ENCODE data around the gene IGSF23. TPM values are rescaled to one million over a fixed set of nuclear protein-coding genes. Genes with fewer than 3 reads are reported as not detected.

Gene IGSF23
- total RNA-seq, 1 experiment from 2014 or later, result not detected

DNA sequence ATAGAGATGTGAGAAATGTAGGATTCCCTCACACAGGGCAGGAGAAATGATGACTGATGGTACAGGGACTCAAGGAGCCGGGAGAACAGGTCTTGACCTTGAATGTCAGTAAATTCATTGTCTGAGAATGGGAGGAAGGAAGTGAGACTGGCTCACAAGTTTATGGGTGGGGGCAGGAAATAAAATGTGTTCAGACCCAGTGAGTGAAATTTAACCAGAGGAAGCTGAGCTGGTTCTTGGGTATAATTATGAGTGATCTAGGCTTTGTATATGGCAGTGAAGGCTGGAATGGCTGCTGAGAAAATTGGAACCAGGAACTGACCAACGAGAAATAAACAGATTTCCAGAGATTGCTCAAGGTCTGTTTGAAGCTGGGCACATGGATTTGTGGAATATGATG, 6.3 kb upstream of the IGSF23 start:
- Histone ChIP-seq H3K9me3 (ENCODE audit: control insufficient read depth, low read depth, low read length) (no peaks in the 10 kb centered on the region), H2AK5ac (ENCODE audit: insufficient read length, low read length) (no peak overlapping the region), H2BK15ac (ENCODE audit: low read depth, low read length) (no peak overlapping the region), H3K4me1 (ENCODE audit: insufficient read depth, low read length) (peaks cover 4% of the 10 kb centered on the region; the same call in 1 of the 2 replicates), H2BK120ac (ENCODE audit: low read depth, low read length, poor library complexity, severe bottlenecking) (no peak overlapping the region), H3K27ac (ENCODE audit: insufficient read length, low read depth, low read length) (no peak overlapping the region), H3K4me2 (ENCODE audit: insufficient read depth, insufficient read length, low read length) (no peak overlapping the region), H3K56ac (ENCODE audit: insufficient read length, low read depth, low read length) (no peak overlapping the region), H3K79me2 (ENCODE audit: insufficient read depth, low read length) (no peaks in the 10 kb centered on the region), H3K27me3 (ENCODE audit: insufficient read depth, low read length) (no peaks in the 10 kb centered on the region), H3K18ac (ENCODE audit: insufficient read length, low read depth, low read length) (no peak overlapping the region), H4K8ac (replicated peaks; ENCODE audit: insufficient read length, low read depth, low read length) (no peak overlapping the region), H3K23me2 (ENCODE audit: insufficient read length, low read depth, low read length, poor library complexity, severe bottlenecking) (no peaks in the 10 kb centered on the region), H4K91ac (ENCODE audit: insufficient read length, low read depth, low read length) (no peak overlapping the region), H3K14ac (ENCODE audit: insufficient read depth, low read length) (no peak overlapping the region), H3K4ac (ENCODE audit: low read depth, low read length) (no peak overlapping the region), H2AFZ (ENCODE audit: low read length) (no peak overlapping the region), H3T11ph (ENCODE audit: low read length) (no peak overlapping the region), H3K79me1 (ENCODE audit: insufficient read depth, low read depth, low read length, poor library complexity, severe bottlenecking) (no peaks in the 10 kb centered on the region), H3K23ac (ENCODE audit: insufficient read length, low read depth, low read length) (no peak overlapping the region), H3K9ac (ENCODE audit: extremely low read depth, insufficient read length, low read length) (no peak overlapping the region), H4K5ac (ENCODE audit: insufficient read length, low read depth, low read length) (no peak overlapping the region), H4K20me1 (ENCODE audit: control insufficient read depth, insufficient read depth, insufficient read length) (no peaks in the 10 kb centered on the region), H2BK5ac (ENCODE audit: insufficient read length, low read length) (no peak overlapping the region), H2BK20ac (ENCODE audit: low read depth, low read length, poor library complexity, severe bottlenecking) (no peak overlapping the region), H2BK12ac (ENCODE audit: insufficient read length, low read depth, low read length) (no peak overlapping the region)
- H3K27ac Mint-ChIP-seq, result no peak overlapping the region
- no CpG with 5 or more reads among the region's 2 CpGs for WGBS (ENCODE audit: extremely low coverage, insufficient read length, low lambda C conversion rate)
- H3K27me3 Mint-ChIP-seq (ENCODE audit: low read depth), result no peaks in the 10 kb centered on the region; the same call in 1 of the 2 replicates
- H3K4me3 Mint-ChIP-seq, result no peak overlapping the region
- H3K36me3 Mint-ChIP-seq (ENCODE audit: insufficient read depth in 1 of 3, low read depth in 3 of 3), result peaks cover 0 to 4% (median 2%) of the 10 kb centered on the region in 3 experiments; a peak in 2 of 7 replicates
- peaks cover 35 to 37% of the 10 kb centered on the region in 2 experiments for H3K4me1 Mint-ChIP-seq
- DNase-seq, result no peak
- H3K9me3 Mint-ChIP-seq, result no peaks in the 10 kb centered on the region; a peak in 1 of 5 replicates
- TF ChIP-seq, protein P1, sequence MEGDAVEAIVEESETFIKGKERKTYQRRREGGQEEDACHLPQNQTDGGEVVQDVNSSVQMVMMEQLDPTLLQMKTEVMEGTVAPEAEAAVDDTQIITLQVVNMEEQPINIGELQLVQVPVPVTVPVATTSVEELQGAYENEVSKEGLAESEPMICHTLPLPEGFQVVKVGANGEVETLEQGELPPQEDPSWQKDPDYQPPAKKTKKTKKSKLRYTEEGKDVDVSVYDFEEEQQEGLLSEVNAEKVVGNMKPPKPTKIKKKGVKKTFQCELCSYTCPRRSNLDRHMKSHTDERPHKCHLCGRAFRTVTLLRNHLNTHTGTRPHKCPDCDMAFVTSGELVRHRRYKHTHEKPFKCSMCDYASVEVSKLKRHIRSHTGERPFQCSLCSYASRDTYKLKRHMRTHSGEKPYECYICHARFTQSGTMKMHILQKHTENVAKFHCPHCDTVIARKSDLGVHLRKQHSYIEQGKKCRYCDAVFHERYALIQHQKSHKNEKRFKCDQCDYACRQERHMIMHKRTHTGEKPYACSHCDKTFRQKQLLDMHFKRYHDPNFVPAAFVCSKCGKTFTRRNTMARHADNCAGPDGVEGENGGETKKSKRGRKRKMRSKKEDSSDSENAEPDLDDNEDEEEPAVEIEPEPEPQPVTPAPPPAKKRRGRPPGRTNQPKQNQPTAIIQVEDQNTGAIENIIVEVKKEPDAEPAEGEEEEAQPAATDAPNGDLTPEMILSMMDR (conservative IDR thresholded peaks at IDR 0.05), result no peak

Data from H9 (cell line).